Measurements from ENCODE around the gene COL4A5. TPM values are rescaled to one million over a fixed set of nuclear protein-coding genes. Genes with fewer than 3 reads are reported as not detected.

COL4A5 gene
- total and polyA plus RNA-seq, 2 of the 8 experiments (the other 6 are each of a cell fraction or from before 2014, with no cell fraction given): 24.9 to 30.2 TPM

DNA sequence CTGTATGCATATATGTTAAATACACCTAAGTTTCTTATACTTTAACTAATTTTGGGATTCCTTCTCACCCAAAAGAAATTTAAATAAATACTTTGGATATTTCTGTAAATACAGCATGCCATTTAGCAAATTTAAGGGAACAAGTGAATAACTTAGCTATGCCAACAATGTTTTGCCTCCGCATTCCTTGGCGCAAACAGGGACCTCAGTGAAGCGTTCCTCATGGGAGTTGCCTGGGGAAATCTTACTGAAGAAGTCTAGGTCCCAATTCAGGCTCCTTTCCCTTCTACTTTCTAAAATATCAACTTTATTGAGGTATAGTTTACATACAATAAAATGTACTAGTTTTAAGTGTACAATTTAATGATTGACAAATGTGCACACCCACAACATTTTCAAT, 25.0 kb downstream of the COL4A5 start:
- DNase-seq (ENCODE audit: low read depth in 1 of 2, low spot score in 2 of 2): no peak
- no peak overlapping the region for H2BK5ac ChIP-seq (ENCODE audit: low read depth, low read length)
- H3K56ac ChIP-seq (replicated peaks; ENCODE audit: insufficient read length, low read depth, low read length): no peak overlapping the region
- ChIA-PET POLR2A (ENCODE audit: partially characterized antibody) (no interaction called here), CTCF (ENCODE audit: partially characterized antibody) (no interaction called here)
- H3K9ac ChIP-seq (replicated peaks in 1 of 4; ENCODE audit: extremely low read depth in 1 of 4, low read depth in 3 of 4, low read length in 3 of 4): no peak overlapping the region
- no peaks in the 10 kb centered on the region for H3K23me2 ChIP-seq (ENCODE audit: low read depth, low read length)
- WGBS, 2 experiments (ENCODE audit: extremely low coverage in 1 of 2, insufficient coverage in 1 of 2, insufficient read length in 1 of 2, insufficient replicate concordance in 2 of 2, low coverage in 1 of 2, low lambda C conversion rate in 2 of 2, missing lambda C conversion rate in 1 of 2): 54% methylated on average over 3 of the region's 3 CpGs; no CpG with 5 or more reads in 1 of the 2 experiments
- no peak overlapping the region for H3K4me3 ChIP-seq (ENCODE audit: extremely low read depth in 1 of 4, insufficient read depth in 2 of 4, low read depth in 3 of 4, low read length in 4 of 4)
- H2AK5ac ChIP-seq (ENCODE audit: low read depth, low read length): no peak overlapping the region
- H3K23ac ChIP-seq (ENCODE audit: insufficient read length): no peak overlapping the region
- H3K79me1 ChIP-seq (ENCODE audit: low read depth, low read length): no peaks in the 10 kb centered on the region
- H4K91ac ChIP-seq (replicated peaks; ENCODE audit: insufficient read length, low read length): no peak overlapping the region
- H2BK15ac ChIP-seq (ENCODE audit: low read length): no peak overlapping the region
- H3K4ac ChIP-seq (replicated peaks; ENCODE audit: insufficient read length, low read depth, low read length): no peak overlapping the region
- H3K4me1 ChIP-seq (replicated peaks in 1 of 4; ENCODE audit: control insufficient read depth in 3 of 4, insufficient read depth in 4 of 4, low read length in 3 of 4): no peaks in the 10 kb centered on the region
- FAIRE-seq: no peak
- H3K4me2 ChIP-seq (ENCODE audit: insufficient read depth in 1 of 2, low read depth in 2 of 2, low read length in 2 of 2): no peak overlapping the region
- H2BK12ac ChIP-seq (ENCODE audit: low read depth, low read length): no peak overlapping the region
- no peak overlapping the region for H4K5ac ChIP-seq (ENCODE audit: insufficient read length, low read depth, low read length)
- no peaks in the 10 kb centered on the region for H3K9me3 ChIP-seq (ENCODE audit: insufficient read depth in 2 of 2, low read depth in 1 of 2, low read length in 1 of 2)
- no peak overlapping the region for H3K14ac ChIP-seq (ENCODE audit: insufficient read length)
- no peaks in the 10 kb centered on the region for H3K27me3 ChIP-seq (replicated peaks in 1 of 4; ENCODE audit: control insufficient read depth in 3 of 4, extremely low read depth in 1 of 4, insufficient read depth in 3 of 4, low read length in 3 of 4)
- H3K18ac ChIP-seq (ENCODE audit: extremely low read depth, low read length): no peak overlapping the region
- H2BK120ac ChIP-seq (replicated peaks; ENCODE audit: low read depth, low read length): no peak overlapping the region
- H4K8ac ChIP-seq (ENCODE audit: extremely low read depth, insufficient read depth, low read length): no peak overlapping the region
- H3K27ac ChIP-seq (ENCODE audit: low read depth, low read length): no peak overlapping the region
- no peaks in the 10 kb centered on the region for H3K36me3 ChIP-seq (ENCODE audit: control insufficient read depth in 2 of 4, insufficient read depth in 4 of 4, low read length in 3 of 4)
- no peak for TF ChIP-seq NRF1 (IDR thresholded peaks at IDR 0.05; ENCODE audit: low read depth, low read length)
- TF ChIP-seq TEAD4 (IDR thresholded peaks at IDR 0.05; ENCODE audit: low read depth, low read length): peak; percentile 81
- TF ChIP-seq BACH1 (IDR thresholded peaks at IDR 0.05; ENCODE audit: low read length): no peak
- no peak for TF ChIP-seq SIN3A (conservative IDR thresholded peaks at IDR 0.05 in 1 of 2, IDR thresholded peaks at IDR 0.05 in 1 of 2; ENCODE audit: low read depth in 1 of 2, low read length in 2 of 2)
- no peak for TF ChIP-seq RBBP5 (IDR thresholded peaks at IDR 0.05; ENCODE audit: borderline replicate concordance, low read depth, low read length)
- peaks cover 0 to 18% of the 10 kb centered on the region in 2 experiments; a peak in 2 of 4 replicates for H3K79me2 ChIP-seq (ENCODE audit: control insufficient read depth in 1 of 2, insufficient read depth in 2 of 2, low read length in 2 of 2)
- no peaks in the 10 kb centered on the region for H4K20me1 ChIP-seq (replicated peaks in 1 of 2; ENCODE audit: control insufficient read depth in 1 of 2, insufficient read depth in 2 of 2, low read length in 2 of 2)
- H2BK20ac ChIP-seq (ENCODE audit: low read length): no peak overlapping the region
- H2AFZ ChIP-seq (ENCODE audit: low read length): no peak overlapping the region

Measured in H1 (cell line).